NT2/D1 (cell line): ENCODE measurements around the gene CASQ2.

Source experiments
- SUZ12 ChIP-seq: IDR thresholded peaks from 2 replicates; pipeline ENCODE4 v1.6.1; 2011; ENCODE audit not compliant: insufficient read length, insufficient read depth; ENCODE audit errors: extremely low read depth
- ZNF274 ChIP-seq: IDR thresholded peaks from 2 replicates; pipeline ENCODE4 v1.6.1; 2011; ENCODE audit warnings: mild to moderate bottlenecking, low read depth, low read length

DNA sequence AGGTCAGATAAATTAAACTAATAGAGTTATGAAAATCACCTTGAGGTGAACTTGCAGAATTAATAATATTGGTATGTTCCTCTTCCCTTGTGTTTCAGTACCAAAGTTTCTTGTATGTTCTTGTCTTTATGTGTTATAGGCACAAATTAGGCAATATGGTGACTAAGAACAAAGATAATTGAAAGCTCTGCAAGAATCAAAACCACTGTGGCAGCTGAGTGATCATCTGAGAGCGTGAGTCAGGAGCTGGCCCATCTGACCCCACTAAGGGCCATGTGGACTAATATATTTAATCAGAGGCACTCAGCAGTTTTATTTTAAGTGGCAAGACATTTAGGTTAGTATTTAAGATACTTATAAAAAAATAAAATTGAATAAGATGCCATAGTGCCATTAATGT is 12.8 kb upstream of the CASQ2 start:
- TF ChIP-seq ZNF274 (no peak), SUZ12 (no peak)
